Heart right ventricle (tissue), 16 donors: ENCODE measurements around the gene EVI2A. TPM values are rescaled to one million over a fixed set of nuclear protein-coding genes. Genes with fewer than 3 reads are reported as not detected.
A peak's percentile ranks its signal among the peaks of the same experiment; 100 is the strongest.

Experiments
- ATAC-seq, 8 donors: fragments of 200-7000 bp; cut with Tn5 transposase; one replicate each; pipeline ENCODE4 v1.9.1; 2020; ENCODE audit warnings: mild to moderate bottlenecking in 8 of 8, moderate library complexity in 8 of 8, moderate number of reproducible peaks in 1 of 8
- DNase-seq, 2 donors: peaks; one replicate each; pipeline ENCODE4 v3.0.0-alpha.2; 2020
- H3K27ac ChIP-seq, 10 donors: fragments of 200-600 bp; sonication (generic) in 2 of 10; one replicate each; pipeline versions ENCODE4 v1.5.0 to v1.8.0; 2020 to 2022; ENCODE audit warnings: mild to moderate bottlenecking in 3 of 10
- H3K27me3 ChIP-seq, 7 donors: fragments of 200-600 bp; one replicate each; pipeline ENCODE4 v1.8.0; 2021 to 2022; ENCODE audit warnings: mild to moderate bottlenecking in 2 of 7
- H3K36me3 ChIP-seq, 9 donors: fragments of 200-600 bp; sonication (generic) in 1 of 9; one replicate each; pipeline versions ENCODE4 v1.5.0 to v1.8.0; 2020 to 2022; ENCODE audit warnings: mild to moderate bottlenecking in 2 of 9
- H3K4me1 ChIP-seq, 9 donors: fragments of 200-600 bp; sonication (generic) in 1 of 9; one replicate each; pipeline versions ENCODE4 v1.5.0 to v1.8.0; 2020 to 2022; ENCODE audit warnings: mild to moderate bottlenecking in 4 of 9
- H3K4me3 ChIP-seq, 10 donors: fragments of 200-600 bp; sonication (generic) in 2 of 10; one replicate each; pipeline versions ENCODE4 v1.5.0 to v1.8.0; 2020 to 2022; ENCODE audit warnings: mild to moderate bottlenecking in 7 of 10, moderate library complexity in 2 of 10
- H3K9me3 ChIP-seq, 11 donors: fragments of 200-600 bp in 10 of 11; sonication (generic) in 2 of 11; one replicate each; pipeline versions ENCODE4 v1.5.0 to v1.8.0; 2013 to 2022; ENCODE audit warnings: mild to moderate bottlenecking in 2 of 11, control low read depth in 1 of 11, moderate library complexity in 1 of 11
- CTCF ChIP-seq, 9 donors: fragments of 200-600 bp; sonication (generic) in 2 of 9; IDR thresholded peaks; one replicate each; pipeline versions ENCODE4 v1.5.0 to v1.8.0; 2021 to 2022; ENCODE audit warnings: antibody characterized with exemption in 9 of 9, mild to moderate bottlenecking in 5 of 9, moderate library complexity in 1 of 9
- WGBS, 2 donors: extraction: QIAGEN DNeasy Blood & Tissue Kit; methylation state at CpG; one replicate each; pipeline ENCODE4 v1.1.7; 2013; ENCODE audit warnings: inconsistent platforms in 1 of 2; 5-methylcytosine and 5-hydroxymethylcytosine counted together
- intact Hi-C, 10 donors: fragments of 100-400 bp; cut with DNase I; formaldehyde crosslinking; loops; one replicate each; pipeline versions ENCODE4 v1.11.1 to v1.14.2; 2022
- polyA plus RNA-seq, 2 donors: library from polyadenylated mRNA; stranded (reverse); fragments of 200-250 nt; gene quantifications; one replicate each; pipeline ENCODE4 v1.2.3, GENCODE V29; 2013
- total RNA-seq, 10 donors: library from RNA; stranded (reverse); fragmentation: NEBNext Ultra II Directional in 3 of 10; extraction: Animal tissue kit (Norgen Biotek cat#: 25700) in 3 of 10; gene quantifications; one replicate each; pipeline versions ENCODE4 v1.2.1 to v1.2.4, GENCODE V29; 2021 to 2023
- donor health status: Arrhythmogenic right ventricular cardiomyopathy.
- donor health status: ischemic (EF 13 %, LVEDD 7.1; RV severe dilation, severe dysfunction).
- donor health status: healthy with polysubstance abuse.
- donor health status: DM: no; HTN: yes; CAD: no.
- donor health status: DM: no; HTN: no; CAD: no.
- donor health status: ischemic (EF 25% LVEDD 6.9; RV normal size, moderate dysfunction).
- donor health status: ischemic (EF 25% LVEDD 5.7; RV mildly dilated, moderate dysfunction).
- donor health status: healthy.
- donor health status: DM: yes; HTN: yes; CAD: no.
- donor health status: Ischemic cardiomyopathy.
- donor health status: ischemic (EF 35%, LVEDD 5.7; RV mildly dilated, moderate dysfunction).
- donor health status: nonischemic (EF 11% LVEDD 7.7; RV severe dilation, severe dysfunction).
- donor health status: DM: yes; HTN: yes; CAD: no.
- donor health status: PGD.
- donor health status: ischemic (EF 29% LVEDD 5.4; RV normal size, mild dysfunction).
- donor health status: nonischemic (EF 23%, LVEDD 6.1; RV moderate dilation, normal function).

The EVI2A gene
- total and polyA plus RNA-seq, 12 donors = 0.50 to 9.0 (median 1.6) TPM

GRCh38 chr17:31283841-31284240 lies 37.6 kb downstream of the EVI2A start:
- peaks cover 0 to 69% (median 0%) of the 10 kb centered on the region in 9 donors for H3K36me3 ChIP-seq
- H3K27ac ChIP-seq = no peak overlapping the region
- TF ChIP-seq CTCF (IDR thresholded peaks at IDR 0.05) = no peak
- ATAC-seq (no peak), DNase-seq (no peak)
- no peaks in the 10 kb centered on the region for H3K4me1 ChIP-seq
- no peaks in the 10 kb centered on the region for H3K27me3 ChIP-seq
- no peak overlapping the region for H3K4me3 ChIP-seq
- H3K9me3 ChIP-seq = no peaks in the 10 kb centered on the region
- intact Hi-C loops = no loop called here

GRCh38 chr17:31281061-31281460 lies 40.4 kb downstream of the EVI2A start:
- Histone ChIP-seq H3K4me3 (no peak overlapping the region), H3K4me1 (no peaks in the 10 kb centered on the region), H3K27me3 (no peaks in the 10 kb centered on the region), H3K36me3 (peaks cover 0 to 79% (median 9%) of the 10 kb centered on the region in 9 donors), H3K27ac (no peak overlapping the region), H3K9me3 (no peaks in the 10 kb centered on the region)
- no peak for ATAC-seq
- WGBS, 2 donors = 87 to 92% methylated on average over 2 of the region's 2 CpGs
- no peak for TF ChIP-seq CTCF (IDR thresholded peaks at IDR 0.05)
- no peak for DNase-seq
- intact Hi-C loops = no loop called here

- 93 to 98% methylated on average over 2 of the region's 2 CpGs for WGBS, 2 donors
- intact Hi-C loops = no loop called here
- no peaks in the 10 kb centered on the region for H3K27me3 ChIP-seq
- no peak overlapping the region for H3K27ac ChIP-seq
- H3K4me3 ChIP-seq = no peak overlapping the region
- DNase-seq (no peak), ATAC-seq (no peak)
- no peaks in the 10 kb centered on the region for H3K9me3 ChIP-seq
- peaks cover 0 to 12% (median 7%) of the 10 kb centered on the region in 9 donors for H3K4me1 ChIP-seq
- H3K36me3 ChIP-seq = peaks cover 0 to 75% (median 9%) of the 10 kb centered on the region in 9 donors
- TF ChIP-seq CTCF (IDR thresholded peaks at IDR 0.05) = no peak
Measured at GRCh38 chr17:31279401-31279800, 42.0 kb downstream of the EVI2A start.

- peak overlapping the region in 2 of 10 donors; percentile 11 to 69 for H3K27ac ChIP-seq
- WGBS, 2 donors = 60 to 80% methylated on average over 1 of the region's 1 CpG
- H3K4me1 ChIP-seq = peaks cover 1 to 41% (median 24%) of the 10 kb centered on the region in 9 donors
- no peaks in the 10 kb centered on the region for H3K9me3 ChIP-seq
- TF ChIP-seq CTCF (IDR thresholded peaks at IDR 0.05) = no peak
- H3K4me3 ChIP-seq = no peak overlapping the region
- intact Hi-C loops = no loop called here
- DNase-seq (no peak), ATAC-seq (peak in 1 of 8 donors; percentile 41)
- peaks cover 0 to 73% (median 9%) of the 10 kb centered on the region in 9 donors for H3K36me3 ChIP-seq
- no peaks in the 10 kb centered on the region for H3K27me3 ChIP-seq
Measured at GRCh38 chr17:31275116-31275515, 46.3 kb downstream of the EVI2A start.
